ENCODE results near the gene FCHO2.

Gene FCHO2

DNA sequence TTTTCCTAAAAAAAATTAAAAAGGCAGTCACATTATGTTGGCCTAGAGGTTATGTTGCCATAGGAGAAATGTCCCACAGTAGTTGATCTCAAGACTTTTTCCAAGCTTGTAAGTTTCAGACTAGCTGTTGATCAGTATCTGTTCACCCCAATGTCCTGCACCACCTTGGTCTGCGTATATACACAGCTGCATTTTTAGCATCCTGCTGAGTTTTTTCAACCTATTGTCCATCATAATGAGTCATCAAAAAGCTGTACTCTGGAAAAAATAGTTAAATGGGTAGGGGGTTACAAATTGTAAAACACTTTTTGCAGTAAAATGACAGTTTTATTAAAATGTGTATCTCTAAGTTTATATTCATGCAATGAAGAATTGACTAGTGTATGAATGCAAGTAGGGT is 111.4 kb downstream of the FCHO2 start:
- H3K4me3 ChIP-seq (ENCODE audit: low read depth, low read length, poor library complexity, severe bottlenecking): no peak overlapping the region
- H3K4me1 ChIP-seq (ENCODE audit: insufficient read depth, low read length, severe bottlenecking): no peaks in the 10 kb centered on the region
- no peaks in the 10 kb centered on the region for H3K79me2 ChIP-seq (ENCODE audit: insufficient read depth, low read length)
- H3K4me2 ChIP-seq (ENCODE audit: low read length): no peak overlapping the region
- no peaks in the 10 kb centered on the region for H3K36me3 ChIP-seq (ENCODE audit: insufficient read depth, low read length)
- H3K27me3 ChIP-seq (ENCODE audit: insufficient read depth, low read length): no peaks in the 10 kb centered on the region
- H3K9me3 ChIP-seq (ENCODE audit: low read length): no peaks in the 10 kb centered on the region
- no peak overlapping the region for H3K9ac ChIP-seq (ENCODE audit: low read length)
- TF ChIP-seq EZH2 (IDR thresholded peaks at IDR 0.05; ENCODE audit: borderline replicate concordance, low read length): no peak
- TF ChIP-seq, protein P1, sequence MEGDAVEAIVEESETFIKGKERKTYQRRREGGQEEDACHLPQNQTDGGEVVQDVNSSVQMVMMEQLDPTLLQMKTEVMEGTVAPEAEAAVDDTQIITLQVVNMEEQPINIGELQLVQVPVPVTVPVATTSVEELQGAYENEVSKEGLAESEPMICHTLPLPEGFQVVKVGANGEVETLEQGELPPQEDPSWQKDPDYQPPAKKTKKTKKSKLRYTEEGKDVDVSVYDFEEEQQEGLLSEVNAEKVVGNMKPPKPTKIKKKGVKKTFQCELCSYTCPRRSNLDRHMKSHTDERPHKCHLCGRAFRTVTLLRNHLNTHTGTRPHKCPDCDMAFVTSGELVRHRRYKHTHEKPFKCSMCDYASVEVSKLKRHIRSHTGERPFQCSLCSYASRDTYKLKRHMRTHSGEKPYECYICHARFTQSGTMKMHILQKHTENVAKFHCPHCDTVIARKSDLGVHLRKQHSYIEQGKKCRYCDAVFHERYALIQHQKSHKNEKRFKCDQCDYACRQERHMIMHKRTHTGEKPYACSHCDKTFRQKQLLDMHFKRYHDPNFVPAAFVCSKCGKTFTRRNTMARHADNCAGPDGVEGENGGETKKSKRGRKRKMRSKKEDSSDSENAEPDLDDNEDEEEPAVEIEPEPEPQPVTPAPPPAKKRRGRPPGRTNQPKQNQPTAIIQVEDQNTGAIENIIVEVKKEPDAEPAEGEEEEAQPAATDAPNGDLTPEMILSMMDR (IDR thresholded peaks at IDR 0.05; ENCODE audit: low read length): no peak
- H3F3A ChIP-seq (ENCODE audit: insufficient read depth, low read length): no peaks in the 10 kb centered on the region
- no peak overlapping the region for H2AFZ ChIP-seq (ENCODE audit: low read length)
- no peak overlapping the region for H3K27ac ChIP-seq (ENCODE audit: low read depth, low read length, poor library complexity, severe bottlenecking)
- H3K9me2 ChIP-seq (ENCODE audit: low read depth, low read length): no peaks in the 10 kb centered on the region
- no peaks in the 10 kb centered on the region for H4K20me1 ChIP-seq (ENCODE audit: insufficient read depth, low read length)

DNA sequence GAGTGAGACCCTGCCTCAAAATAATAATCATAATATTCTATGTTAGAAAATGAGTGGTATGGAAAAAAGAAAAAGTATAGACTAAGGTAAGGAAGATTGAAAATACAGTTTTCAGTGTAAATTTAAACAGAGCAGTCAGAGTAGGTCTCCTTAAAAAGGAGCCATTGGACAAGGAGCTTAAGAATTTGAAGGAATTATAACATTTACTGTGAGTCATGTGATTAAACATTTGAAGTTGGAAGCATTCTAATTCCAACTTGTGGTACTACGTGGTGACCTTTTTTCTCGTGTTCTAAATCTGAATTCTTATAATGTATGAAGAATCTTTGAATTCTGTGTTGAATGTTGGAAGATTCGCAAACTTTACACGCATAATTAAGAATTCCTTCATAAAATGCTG is 125.3 kb downstream of the FCHO2 start:
- no peaks in the 10 kb centered on the region for H4K20me1 ChIP-seq (ENCODE audit: insufficient read depth, low read length)
- H3K27ac ChIP-seq (ENCODE audit: low read depth, low read length, poor library complexity, severe bottlenecking): no peak overlapping the region
- no peaks in the 10 kb centered on the region for H3K36me3 ChIP-seq (ENCODE audit: insufficient read depth, low read length)
- no peak overlapping the region for H3K4me3 ChIP-seq (ENCODE audit: low read depth, low read length, poor library complexity, severe bottlenecking)
- H3K4me1 ChIP-seq (ENCODE audit: insufficient read depth, low read length, severe bottlenecking): no peaks in the 10 kb centered on the region
- H2AFZ ChIP-seq (ENCODE audit: low read length): no peak overlapping the region
- H3K9me2 ChIP-seq (ENCODE audit: low read depth, low read length): no peaks in the 10 kb centered on the region
- no peak overlapping the region for H3K4me2 ChIP-seq (ENCODE audit: low read length)
- H3K27me3 ChIP-seq (ENCODE audit: insufficient read depth, low read length): no peaks in the 10 kb centered on the region
- H3F3A ChIP-seq (ENCODE audit: insufficient read depth, low read length): no peaks in the 10 kb centered on the region
- H3K79me2 ChIP-seq (ENCODE audit: insufficient read depth, low read length): no peaks in the 10 kb centered on the region
- TF ChIP-seq, protein P1 (IDR thresholded peaks at IDR 0.05; ENCODE audit: low read length): no peak
- no peak for TF ChIP-seq EZH2 (IDR thresholded peaks at IDR 0.05; ENCODE audit: borderline replicate concordance, low read length)
- H3K9ac ChIP-seq (ENCODE audit: low read length): no peak overlapping the region
- H3K9me3 ChIP-seq (ENCODE audit: low read length): no peaks in the 10 kb centered on the region

DNA sequence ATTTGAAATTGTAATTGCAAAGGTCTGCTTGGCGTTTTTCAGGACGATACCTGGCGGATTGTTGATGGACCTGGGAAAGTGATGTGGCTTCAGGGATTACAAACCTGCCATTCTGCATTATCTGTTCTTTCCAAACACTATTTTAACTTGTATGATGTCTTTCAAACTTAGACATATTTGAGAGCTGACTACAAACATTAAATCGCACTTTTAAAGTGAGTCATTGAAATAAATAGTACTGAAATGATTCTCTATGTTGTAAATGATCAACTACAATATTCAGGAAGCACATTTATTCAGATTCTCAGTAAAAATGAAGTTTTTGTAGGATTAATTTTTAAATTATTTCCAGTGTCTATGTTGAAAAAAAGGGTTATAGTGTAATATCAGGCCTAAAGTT is 132.2 kb downstream of the FCHO2 start:
- H4K20me1 ChIP-seq (ENCODE audit: insufficient read depth, low read length): no peaks in the 10 kb centered on the region

More for the DNA sequence above, 132.2 kb downstream of the FCHO2 start:
- Histone ChIP-seq H2AFZ (ENCODE audit: low read length) (no peak overlapping the region), H3K9me3 (ENCODE audit: low read length) (no peaks in the 10 kb centered on the region), H3K9me2 (ENCODE audit: low read depth, low read length) (no peaks in the 10 kb centered on the region), H3K9ac (ENCODE audit: low read length) (no peak overlapping the region), H3K36me3 (ENCODE audit: insufficient read depth, low read length) (peaks cover 5% of the 10 kb centered on the region; the same call in 1 of the 2 replicates), H3K4me1 (ENCODE audit: insufficient read depth, low read length, severe bottlenecking) (peaks cover 5% of the 10 kb centered on the region), H3K79me2 (ENCODE audit: insufficient read depth, low read length) (no peaks in the 10 kb centered on the region), H3K27me3 (ENCODE audit: insufficient read depth, low read length) (no peaks in the 10 kb centered on the region), H3K4me2 (ENCODE audit: low read length) (no peak overlapping the region), H3K4me3 (ENCODE audit: low read depth, low read length, poor library complexity, severe bottlenecking) (no peak overlapping the region), H3F3A (ENCODE audit: insufficient read depth, low read length) (no peaks in the 10 kb centered on the region), H3K27ac (ENCODE audit: low read depth, low read length, poor library complexity, severe bottlenecking) (no peak overlapping the region)
- TF ChIP-seq EZH2 (IDR thresholded peaks at IDR 0.05; ENCODE audit: borderline replicate concordance, low read length): no peak
- TF ChIP-seq, protein P1 (IDR thresholded peaks at IDR 0.05; ENCODE audit: low read length): no peak
